HL-60/S4 treated with phorbol 12-myristate 13-acetate at 8.2 ng/mL for 4 days and 3 days (cell line): ENCODE measurements around the gene ZG16B.

Experiments
- in situ Hi-C: fragments of 300-500 bp; cut with MboI; formaldehyde crosslinking; loops from 2 replicates; pipeline ENCODE4 v1.15.0; 2022; ENCODE audit warnings: low sequenced_read_pairs

ZG16B gene

GRCh38 chr16:2865651-2866050, 35.5 kb downstream of the ZG16B start:
- in situ Hi-C loops: no loop called here

GRCh38 chr16:2866431-2866830, 36.3 kb downstream of the ZG16B start:
- in situ Hi-C loops: no loop called here

- in situ Hi-C loops: no loop called here
Observed at GRCh38 chr16:2867661-2867986, 37.5 kb downstream of the ZG16B start.

GRCh38 chr16:2867987-2868789, 38.1 kb downstream of the ZG16B start:
- in situ Hi-C loops: no loop called here

- in situ Hi-C loops: no loop called here
Observed at GRCh38 chr16:2871926-2872325, 41.8 kb downstream of the ZG16B start.

- in situ Hi-C loops: no loop called here
Observed at GRCh38 chr16:2874032-2874911, 44.2 kb downstream of the ZG16B start.

- in situ Hi-C loops: no loop called here
Observed at GRCh38 chr16:2874912-2875362, 44.8 kb downstream of the ZG16B start.

- in situ Hi-C loops: no loop called here
Observed at GRCh38 chr16:2879854-2880508, 49.9 kb downstream of the ZG16B start.
